GM12892 (cell line): ENCODE measurements around the gene NTN3.

Experiments used
- POLR2A ChIP-seq: IDR thresholded peaks from 2 replicates; pipeline ENCODE4 v1.6.1; 2011; ENCODE audit warnings: low read depth, low read length, control low read depth
- TAF1 ChIP-seq: IDR thresholded peaks from 2 replicates; pipeline ENCODE4 v1.6.1; 2011; ENCODE audit warnings: low read depth, mild to moderate bottlenecking, control low read depth, low read length, borderline replicate concordance

DNA sequence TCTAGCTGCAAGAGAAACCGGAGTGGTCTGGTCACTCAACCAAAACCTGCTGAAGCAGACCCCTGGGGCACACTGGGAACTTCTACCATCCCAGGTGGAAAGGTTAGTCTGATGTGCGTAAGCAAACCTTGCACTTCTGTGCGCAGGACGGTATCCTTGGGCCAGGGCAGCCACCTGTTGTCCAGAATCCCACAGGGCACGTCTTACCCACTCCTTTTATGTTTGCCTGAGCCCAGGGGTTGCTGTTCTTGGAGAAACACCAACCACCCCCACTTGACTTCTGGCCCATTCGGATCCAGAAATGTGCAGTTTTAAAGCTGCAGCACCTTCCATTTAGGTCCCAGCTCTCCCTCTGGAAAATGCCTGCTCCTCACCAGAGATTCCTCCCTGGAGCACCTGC is 22.5 kb downstream of the NTN3 start:
- no peak for TF ChIP-seq POLR2A
- TF ChIP-seq TAF1, result no peak
